Activated naive CD8-positive, alpha-beta T cell treated with anti-CD3 and anti-CD28 coated beads, Interleukin-2, amount 50 U/mL, for 24 hours (primary cell): ENCODE results near the gene KRTAP10-1.
"Not testable (repeated sequence)": the region's sequence is repeated elsewhere in the genome, so short reads cannot be mapped to it uniquely, and the experiment has no call there.

Experiments
- ATAC-seq: fragments of 150-1000 bp; cut with Tn5 transposase; one replicate; pipeline ENCODE4 v1.10.0; 2021
- DNase-seq: peaks from one replicate; pipeline ENCODE4 v3.0.0; 2021
- H3K27ac Mint-ChIP-seq: one replicate; pipeline ENCODE4 v1.8.0; 2021; ENCODE audit warnings: mild to moderate bottlenecking, mixed read lengths
- H3K27me3 Mint-ChIP-seq: one replicate; pipeline ENCODE4 v1.8.0; 2021; ENCODE audit warnings: mixed read lengths
- H3K36me3 Mint-ChIP-seq: one replicate; pipeline ENCODE4 v1.8.0; 2021; ENCODE audit warnings: low read depth, mixed read lengths
- H3K4me1 Mint-ChIP-seq: one replicate; pipeline ENCODE4 v1.8.0; 2021; ENCODE audit warnings: mixed read lengths
- H3K4me3 Mint-ChIP-seq: one replicate; pipeline ENCODE4 v1.8.0; 2021; ENCODE audit warnings: mild to moderate bottlenecking, moderate library complexity, mixed read lengths
- H3K9me3 Mint-ChIP-seq: one replicate; pipeline ENCODE4 v1.8.0; 2021; ENCODE audit warnings: mixed read lengths

Gene KRTAP10-1

GRCh38 chr21:44574457-44575306, 34.7 kb upstream of the KRTAP10-1 start:
- no peak overlapping the region for H3K27ac Mint-ChIP-seq
- peaks cover 2% of the 10 kb centered on the region for H3K27me3 Mint-ChIP-seq
- H3K4me1 Mint-ChIP-seq: no peaks in the 10 kb centered on the region
- no peak overlapping the region for H3K4me3 Mint-ChIP-seq
- peaks cover 14% of the 10 kb centered on the region for H3K9me3 Mint-ChIP-seq
- no peak for ATAC-seq
- no peaks in the 10 kb centered on the region for H3K36me3 Mint-ChIP-seq
- DNase-seq: no peak

GRCh38 chr21:44573630-44574456, 33.8 kb upstream of the KRTAP10-1 start, which contains the start of gene KRTAP10-4:
TSS of gene KRTAP10-4 (plus strand) at chr21:44573729. CDS start at chr21:44573759, 30 bp downstream.
- H3K4me1 Mint-ChIP-seq, H3K27ac Mint-ChIP-seq, DNase-seq, H3K4me3 Mint-ChIP-seq, ATAC-seq, H3K36me3 Mint-ChIP-seq, H3K27me3 Mint-ChIP-seq: not testable (repeated sequence)
- peaks cover 14% of the 10 kb centered on the region for H3K9me3 Mint-ChIP-seq

- ATAC-seq: no peak
Measured at GRCh38 chr21:44572959-44573583, 33.1 kb upstream of the KRTAP10-1 start.

GRCh38 chr21:44571844-44572782, 32.1 kb upstream of the KRTAP10-1 start:
- no peak for ATAC-seq
- no peak for DNase-seq
- H3K4me3 Mint-ChIP-seq: no peak overlapping the region
- peaks cover 2% of the 10 kb centered on the region for H3K27me3 Mint-ChIP-seq
- peaks cover 6% of the 10 kb centered on the region for H3K9me3 Mint-ChIP-seq
- no peaks in the 10 kb centered on the region for H3K36me3 Mint-ChIP-seq
- H3K4me1 Mint-ChIP-seq: no peaks in the 10 kb centered on the region
- H3K27ac Mint-ChIP-seq: no peak overlapping the region

More at GRCh38 chr21:44572959-44573583, 33.1 kb upstream of the KRTAP10-1 start:
- no peaks in the 10 kb centered on the region for H3K36me3 Mint-ChIP-seq
- no peak overlapping the region for H3K4me3 Mint-ChIP-seq
- H3K27me3 Mint-ChIP-seq: peaks cover 2% of the 10 kb centered on the region
- H3K27ac Mint-ChIP-seq: no peak overlapping the region
- no peak for DNase-seq
- H3K9me3 Mint-ChIP-seq: peaks cover 13% of the 10 kb centered on the region
- H3K4me1 Mint-ChIP-seq: no peaks in the 10 kb centered on the region

- no peak overlapping the region for H3K4me3 Mint-ChIP-seq
- peaks cover 2% of the 10 kb centered on the region for H3K4me1 Mint-ChIP-seq
- no peaks in the 10 kb centered on the region for H3K36me3 Mint-ChIP-seq
- DNase-seq (no peak), ATAC-seq (no peak)
- no peak overlapping the region for H3K27ac Mint-ChIP-seq
- no peaks in the 10 kb centered on the region for H3K9me3 Mint-ChIP-seq
- peaks cover 2% of the 10 kb centered on the region for H3K27me3 Mint-ChIP-seq
Measured at GRCh38 chr21:44571296-44571695, 31.3 kb upstream of the KRTAP10-1 start.

GRCh38 chr21:44569861-44570517, 30.0 kb upstream of the KRTAP10-1 start:
- Mint-ChIP-seq H3K9me3 (no peaks in the 10 kb centered on the region), H3K27me3 (no peaks in the 10 kb centered on the region)
- DNase-seq: no peak

GRCh38 chr21:44568667-44569556, 28.9 kb upstream of the KRTAP10-1 start:
- no peak for ATAC-seq
- peaks cover 15% of the 10 kb centered on the region for H3K4me1 Mint-ChIP-seq
- H3K4me3 Mint-ChIP-seq: no peak overlapping the region
- DNase-seq: no peak
- no peak overlapping the region for H3K27ac Mint-ChIP-seq
- H3K9me3 Mint-ChIP-seq: no peaks in the 10 kb centered on the region
- no peaks in the 10 kb centered on the region for H3K27me3 Mint-ChIP-seq
- H3K36me3 Mint-ChIP-seq: no peaks in the 10 kb centered on the region

More at GRCh38 chr21:44569861-44570517, 30.0 kb upstream of the KRTAP10-1 start:
- peaks cover 9% of the 10 kb centered on the region for H3K4me1 Mint-ChIP-seq
- no peaks in the 10 kb centered on the region for H3K36me3 Mint-ChIP-seq
- ATAC-seq: no peak
- no peak overlapping the region for H3K27ac Mint-ChIP-seq
- H3K4me3 Mint-ChIP-seq: no peak overlapping the region

GRCh38 chr21:44568261-44568660, 28.3 kb upstream of the KRTAP10-1 start:
- DNase-seq (no peak), ATAC-seq (no peak)
- H3K4me3 Mint-ChIP-seq: no peak overlapping the region
- H3K36me3 Mint-ChIP-seq: no peaks in the 10 kb centered on the region
- no peaks in the 10 kb centered on the region for H3K27me3 Mint-ChIP-seq
- no peak overlapping the region for H3K27ac Mint-ChIP-seq
- no peaks in the 10 kb centered on the region for H3K9me3 Mint-ChIP-seq
- peaks cover 15% of the 10 kb centered on the region for H3K4me1 Mint-ChIP-seq

GRCh38 chr21:44567481-44568171, 27.6 kb upstream of the KRTAP10-1 start:
- no peak for DNase-seq
- H3K4me3 Mint-ChIP-seq: no peak overlapping the region
- no peak for ATAC-seq
- H3K27ac Mint-ChIP-seq: no peak overlapping the region
- H3K4me1 Mint-ChIP-seq: peaks cover 15% of the 10 kb centered on the region
- no peaks in the 10 kb centered on the region for H3K9me3 Mint-ChIP-seq
- no peaks in the 10 kb centered on the region for H3K27me3 Mint-ChIP-seq
- H3K36me3 Mint-ChIP-seq: no peaks in the 10 kb centered on the region

GRCh38 chr21:44566403-44566802, 26.4 kb upstream of the KRTAP10-1 start:
- Mint-ChIP-seq H3K9me3 (peaks cover 8% of the 10 kb centered on the region), H3K36me3 (peaks cover 2% of the 10 kb centered on the region), H3K4me1 (peaks cover 15% of the 10 kb centered on the region), H3K4me3 (no peak overlapping the region), H3K27ac (no peak overlapping the region), H3K27me3 (no peaks in the 10 kb centered on the region)
- no peak for DNase-seq
- ATAC-seq: no peak

GRCh38 chr21:44564886-44565598, 25.0 kb upstream of the KRTAP10-1 start:
- ATAC-seq (no peak), DNase-seq (no peak)
- Mint-ChIP-seq H3K4me1 (peaks cover 15% of the 10 kb centered on the region), H3K27me3 (no peaks in the 10 kb centered on the region), H3K4me3 (no peak overlapping the region), H3K27ac (peak overlapping the region; percentile 70), H3K9me3 (peaks cover 14% of the 10 kb centered on the region), H3K36me3 (peaks cover 5% of the 10 kb centered on the region)

GRCh38 chr21:44564099-44564498, 24.1 kb upstream of the KRTAP10-1 start:
- Mint-ChIP-seq H3K9me3 (peaks cover 14% of the 10 kb centered on the region), H3K4me3 (no peak overlapping the region), H3K4me1 (peaks cover 15% of the 10 kb centered on the region), H3K36me3 (peaks cover 5% of the 10 kb centered on the region), H3K27ac (no peak overlapping the region), H3K27me3 (no peaks in the 10 kb centered on the region)
- no peak for DNase-seq
- no peak for ATAC-seq
